Choroid plexus epithelial cell (primary cell): ENCODE measurements around the gene DBX1.

Source experiments
- DNase-seq: peaks from one replicate; pipeline ENCODE4 v3.0.0-alpha.2; 2010; ENCODE audit warnings: low read depth
- H3K4me3 ChIP-seq: 2 replicates; pipeline ENCODE4 v1.5.1; 2011; ENCODE audit warnings: low read depth, mild to moderate bottlenecking, control low read depth, low read length, moderate library complexity
- CTCF ChIP-seq: conservative IDR thresholded peaks from 2 replicates; pipeline ENCODE4 v1.5.1; 2011; ENCODE audit warnings: low read depth, mild to moderate bottlenecking, control low read depth, inconsistent platforms, low read length, moderate library complexity

Gene DBX1

GRCh38 chr11:20178976-20179375 lies 18.7 kb upstream of the DBX1 start:
- no peak for TF ChIP-seq CTCF
- DNase-seq: no peak
- H3K4me3 ChIP-seq: no peak overlapping the region

- DNase-seq: no peak
- H3K4me3 ChIP-seq: no peak overlapping the region
- no peak for TF ChIP-seq CTCF
Observed at GRCh38 chr11:20177136-20177535, 16.9 kb upstream of the DBX1 start.

GRCh38 chr11:20172721-20173447 lies 12.6 kb upstream of the DBX1 start:
- H3K4me3 ChIP-seq: no peak overlapping the region
- no peak for TF ChIP-seq CTCF
- DNase-seq: no peak

- H3K4me3 ChIP-seq: no peak overlapping the region
- TF ChIP-seq CTCF: no peak
- DNase-seq: no peak
Observed at GRCh38 chr11:20163783-20164481, 3.7 kb upstream of the DBX1 start.

- DNase-seq: peak; percentile 33
- H3K4me3 ChIP-seq: peak overlapping the region; percentile 28
- TF ChIP-seq CTCF: no peak
Observed at GRCh38 chr11:20162824-20163782, 2.8 kb upstream of the DBX1 start.

GRCh38 chr11:20161923-20162744 lies 1.9 kb upstream of the DBX1 start:
- H3K4me3 ChIP-seq: no peak overlapping the region
- DNase-seq: no peak
- no peak for TF ChIP-seq CTCF
